ENCODE results near the gene ZCCHC14.
"Not testable (repeated sequence)": the region's sequence is repeated elsewhere in the genome, so short reads cannot be mapped to it uniquely, and the experiment has no call there.

ZCCHC14 gene

DNA sequence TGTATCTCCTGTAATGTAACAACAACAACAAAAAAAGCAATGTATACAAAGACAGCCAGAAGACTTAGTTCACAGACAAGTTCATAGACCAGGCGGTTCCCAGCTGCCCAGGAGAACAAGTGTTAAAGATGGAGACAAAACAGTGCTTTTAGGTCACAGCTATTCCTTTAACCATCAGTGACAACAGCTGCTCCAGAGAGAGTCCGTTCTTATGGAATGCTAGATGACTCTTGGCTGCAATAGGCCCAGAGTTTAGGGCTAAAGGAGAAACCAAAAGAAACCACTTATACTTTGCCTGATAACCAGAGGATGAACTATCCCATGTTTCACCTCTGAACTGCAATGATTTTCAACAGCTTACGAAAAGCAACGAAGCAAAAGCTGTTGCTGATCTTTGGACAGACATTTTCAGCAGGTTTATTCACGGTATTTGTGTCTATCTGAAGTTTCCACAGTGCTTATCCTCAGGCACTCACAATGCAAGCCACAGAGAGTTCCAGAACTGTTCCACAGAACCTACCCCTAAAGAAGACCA is 6.0 kb downstream of the ZCCHC14 start:
- no peak overlapping the region for H3K4me3 ChIP-seq
- in situ Hi-C loops (cut with MboI; ENCODE audit: low sequenced_read_pairs), result no loop called here
- H3K9me3 ChIP-seq, result no peaks in the 10 kb centered on the region
- no peak for DNase-seq (ENCODE audit: low spot score in 2 of 2)
- peaks cover 3% of the 10 kb centered on the region; the same call in 1 of the 2 replicates for H3K36me3 ChIP-seq (replicated peaks)
- no peaks in the 10 kb centered on the region for H3K27me3 ChIP-seq (ENCODE audit: low read depth)
- peaks cover 11% of the 10 kb centered on the region for H3K4me1 ChIP-seq

- in situ Hi-C loops (cut with MboI; ENCODE audit: low sequenced_read_pairs), result no loop called here
- H3K9me3 ChIP-seq, result no peaks in the 10 kb centered on the region
- H3K4me3 ChIP-seq, result no peak overlapping the region
- H3K36me3 ChIP-seq (replicated peaks), result peaks cover 3% of the 10 kb centered on the region; the same call in 1 of the 2 replicates
- no peak for DNase-seq (ENCODE audit: low spot score in 2 of 2)
- H3K27me3 ChIP-seq (ENCODE audit: low read depth), result no peaks in the 10 kb centered on the region
- peaks cover 11% of the 10 kb centered on the region for H3K4me1 ChIP-seq
Measured at GRCh38 chr16:87486282-87486681, 6.5 kb downstream of the ZCCHC14 start.

DNA sequence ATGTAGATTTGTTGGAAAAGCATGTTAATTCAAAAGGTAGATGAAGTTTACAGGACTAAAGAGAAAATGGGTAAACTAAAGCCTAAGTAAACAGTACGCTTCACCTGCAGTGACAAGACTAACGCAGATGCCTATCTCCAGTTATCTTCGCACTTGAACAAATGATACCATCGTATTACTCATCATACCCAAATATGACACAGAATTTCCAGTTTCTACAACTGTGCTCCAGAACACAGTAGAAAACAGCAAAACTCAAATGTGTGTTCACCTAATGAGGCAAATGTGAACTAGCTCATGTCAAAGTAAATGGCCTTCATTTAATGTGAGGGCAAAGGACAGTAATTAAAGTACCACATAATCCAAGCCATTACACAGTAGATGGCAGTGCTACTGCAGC is 7.0 kb downstream of the ZCCHC14 start:
- H3K4me1 ChIP-seq, result peaks cover 11% of the 10 kb centered on the region
- in situ Hi-C loops (cut with MboI; ENCODE audit: low sequenced_read_pairs); H3K27me3 ChIP-seq (ENCODE audit: low read depth); H3K4me3 ChIP-seq; H3K9me3 ChIP-seq; H3K36me3 ChIP-seq (replicated peaks); DNase-seq (ENCODE audit: low spot score in 2 of 2): not testable (repeated sequence)

DNA sequence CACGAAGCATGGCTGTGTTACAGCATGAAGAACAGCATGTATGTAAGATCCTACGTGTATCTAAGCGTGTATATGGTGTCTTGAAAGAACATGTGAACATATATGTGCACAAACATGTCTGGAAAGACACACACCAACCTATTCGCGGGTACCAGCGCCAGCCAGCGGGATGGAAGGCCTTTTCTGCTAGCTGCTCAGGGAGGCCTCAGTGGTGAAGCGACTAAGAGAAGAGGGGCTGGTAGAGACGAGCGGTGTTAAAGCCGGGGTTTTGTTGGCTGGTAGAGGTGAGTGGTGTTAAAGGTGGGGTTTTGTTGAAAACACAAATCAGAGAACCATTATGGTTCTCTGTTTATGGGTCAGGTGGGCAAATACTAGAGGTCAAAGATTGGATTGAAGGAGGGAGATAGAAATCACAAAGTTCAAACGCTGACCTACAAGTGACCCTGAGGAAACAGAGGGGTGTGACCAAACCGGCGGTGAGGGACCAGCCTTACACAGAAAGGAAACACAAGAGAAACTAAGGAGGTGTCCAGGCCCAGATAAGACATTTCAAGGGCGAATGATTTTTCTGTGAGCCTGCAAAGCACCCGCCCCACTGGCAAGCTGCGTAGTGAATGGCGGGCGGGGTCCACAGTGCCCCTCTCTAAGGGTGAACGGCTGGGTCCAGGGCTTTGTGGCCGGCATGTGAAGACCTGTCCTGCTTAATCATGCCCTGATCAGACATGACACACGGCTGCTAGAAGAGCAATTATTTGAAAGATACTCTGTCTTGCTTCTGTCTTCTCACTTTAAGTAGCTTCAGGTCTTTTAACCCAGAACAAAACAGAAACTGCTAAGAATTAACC is 8.1 kb downstream of the ZCCHC14 start:
- no peak for DNase-seq (ENCODE audit: low spot score in 2 of 2)
- Histone ChIP-seq H3K36me3 (replicated peaks) (no peaks in the 10 kb centered on the region; the same call in 1 of the 2 replicates), H3K9me3 (no peaks in the 10 kb centered on the region), H3K27me3 (ENCODE audit: low read depth) (no peaks in the 10 kb centered on the region), H3K4me1 (peaks cover 8% of the 10 kb centered on the region), H3K4me3 (no peak overlapping the region)
- in situ Hi-C loops (cut with MboI; ENCODE audit: low sequenced_read_pairs), result no loop called here

GRCh38 chr16:87483481-87483880 is 9.3 kb downstream of the ZCCHC14 start:
- no peak for DNase-seq (ENCODE audit: low spot score in 2 of 2)
- Histone ChIP-seq H3K4me3 (no peak overlapping the region), H3K27me3 (ENCODE audit: low read depth) (no peaks in the 10 kb centered on the region), H3K9me3 (no peaks in the 10 kb centered on the region), H3K36me3 (replicated peaks) (no peaks in the 10 kb centered on the region; the same call in 1 of the 2 replicates), H3K4me1 (peaks cover 2% of the 10 kb centered on the region; the same call in 1 of the 2 replicates)
- in situ Hi-C loops (cut with MboI; ENCODE audit: low sequenced_read_pairs), result no loop called here

GRCh38 chr16:87482670-87483069 is 10.2 kb downstream of the ZCCHC14 start:
- H3K9me3 ChIP-seq; in situ Hi-C loops (cut with MboI; ENCODE audit: low sequenced_read_pairs); H3K27me3 ChIP-seq (ENCODE audit: low read depth); H3K4me3 ChIP-seq; H3K36me3 ChIP-seq (replicated peaks); H3K4me1 ChIP-seq; DNase-seq (ENCODE audit: low spot score in 2 of 2): not testable (repeated sequence)

- DNase-seq (ENCODE audit: low spot score in 2 of 2), result no peak
- H3K4me1 ChIP-seq, result no peaks in the 10 kb centered on the region; the same call in 1 of the 2 replicates
- H3K36me3 ChIP-seq (replicated peaks), result no peaks in the 10 kb centered on the region; the same call in 1 of the 2 replicates
- no peak overlapping the region for H3K4me3 ChIP-seq
- no peaks in the 10 kb centered on the region for H3K9me3 ChIP-seq
- in situ Hi-C loops (cut with MboI; ENCODE audit: low sequenced_read_pairs), result no loop called here
- no peaks in the 10 kb centered on the region for H3K27me3 ChIP-seq (ENCODE audit: low read depth)
Measured at GRCh38 chr16:87482266-87482665, 10.6 kb downstream of the ZCCHC14 start.

DNA sequence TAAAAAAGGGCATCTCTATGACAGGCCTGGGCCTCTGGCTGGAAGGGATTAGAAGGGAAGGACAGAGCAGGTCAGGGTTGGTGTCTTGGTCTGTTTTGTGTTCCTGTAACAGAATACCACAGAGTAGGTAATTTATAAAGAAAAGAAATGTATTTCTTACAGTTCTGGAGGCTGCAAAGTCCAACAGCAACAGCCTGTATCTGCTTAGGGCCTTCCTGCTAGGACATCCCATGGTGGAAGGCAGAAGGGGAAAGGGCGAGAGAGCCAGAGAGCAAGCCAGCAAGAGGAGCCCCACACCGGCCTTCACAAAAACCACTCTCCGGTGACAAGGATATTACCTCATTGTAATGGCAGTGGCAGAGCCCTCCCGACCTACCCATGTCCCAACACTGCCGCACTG is 11.1 kb downstream of the ZCCHC14 start:
- DNase-seq (ENCODE audit: low spot score in 2 of 2); H3K36me3 ChIP-seq (replicated peaks); H3K4me1 ChIP-seq; H3K9me3 ChIP-seq; H3K27me3 ChIP-seq (ENCODE audit: low read depth); H3K4me3 ChIP-seq; in situ Hi-C loops (cut with MboI; ENCODE audit: low sequenced_read_pairs): not testable (repeated sequence)

DNA sequence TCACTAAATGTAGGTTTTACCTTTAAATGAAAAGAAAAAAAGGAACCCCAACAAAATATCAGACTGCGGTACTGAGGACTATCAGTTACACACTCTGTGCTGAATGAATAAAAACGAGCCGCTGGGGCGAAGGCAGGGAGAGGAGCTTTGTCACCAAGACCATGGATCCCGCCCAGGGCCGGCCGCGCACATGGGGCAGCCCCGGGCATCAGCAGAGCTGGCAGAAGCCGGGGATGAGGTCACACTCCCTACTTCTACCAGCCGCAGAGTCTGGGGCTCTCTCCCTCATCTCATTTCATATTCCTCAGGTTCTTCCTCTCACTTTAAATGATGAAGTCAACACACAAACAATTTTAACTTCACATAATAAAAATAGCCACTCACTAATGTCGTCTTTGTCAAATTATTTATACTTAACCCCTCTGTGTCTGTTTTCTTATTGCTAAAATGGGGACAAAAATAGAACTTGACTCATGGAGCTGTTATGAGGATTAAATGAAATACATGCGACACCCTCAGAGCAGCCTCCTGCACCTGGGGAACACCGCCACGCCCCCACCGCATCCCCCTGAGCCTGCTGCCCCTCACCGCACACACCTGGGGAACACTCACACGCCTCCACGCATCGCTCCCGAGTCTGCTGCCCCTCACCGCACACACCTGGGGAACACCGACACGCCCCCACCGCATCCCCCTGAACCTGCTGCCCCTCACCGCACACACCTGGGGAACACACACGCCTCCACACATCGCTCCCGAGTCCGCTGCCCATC is 15.4 kb downstream of the ZCCHC14 start:
- H3K27me3 ChIP-seq (ENCODE audit: low read depth); H3K36me3 ChIP-seq (replicated peaks); DNase-seq (ENCODE audit: low spot score in 2 of 2); H3K4me3 ChIP-seq; H3K9me3 ChIP-seq; H3K4me1 ChIP-seq; in situ Hi-C loops (cut with MboI; ENCODE audit: low sequenced_read_pairs): not testable (repeated sequence)

DNA sequence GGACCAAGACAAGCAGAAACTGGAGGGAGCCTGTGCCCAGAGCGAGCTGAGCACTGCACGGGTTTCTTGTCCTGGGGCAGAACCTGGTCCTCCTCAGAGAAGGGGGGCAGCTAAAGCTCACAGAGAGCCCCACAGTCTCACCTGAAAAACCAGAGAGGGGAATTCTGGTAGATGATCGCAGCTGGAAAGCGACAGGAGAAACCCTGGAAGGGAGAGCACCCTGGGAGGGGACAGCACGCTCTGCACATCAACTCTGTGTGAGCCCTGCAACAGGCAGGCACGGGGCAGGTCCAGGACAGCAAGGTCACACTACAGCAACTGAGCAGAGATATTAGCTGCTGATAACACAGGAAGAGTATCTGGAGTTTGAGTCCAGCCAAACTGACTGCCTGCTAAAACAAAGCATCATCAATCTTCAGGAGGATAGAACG is 18.2 kb downstream of the ZCCHC14 start:
- no peak for DNase-seq (ENCODE audit: low spot score in 2 of 2)
- in situ Hi-C loops (cut with MboI; ENCODE audit: low sequenced_read_pairs), result no loop called here
- no peak overlapping the region for H3K4me3 ChIP-seq
- peaks cover 11% of the 10 kb centered on the region for H3K4me1 ChIP-seq
- H3K9me3 ChIP-seq, result no peaks in the 10 kb centered on the region
- H3K27me3 ChIP-seq (ENCODE audit: low read depth), result no peaks in the 10 kb centered on the region
- H3K36me3 ChIP-seq (replicated peaks), result peaks cover 4% of the 10 kb centered on the region

GRCh38 chr16:87474017-87474416 is 18.8 kb downstream of the ZCCHC14 start:
- Histone ChIP-seq H3K9me3 (no peaks in the 10 kb centered on the region), H3K36me3 (replicated peaks) (peaks cover 4% of the 10 kb centered on the region), H3K4me1 (peaks cover 11% of the 10 kb centered on the region), H3K4me3 (no peak overlapping the region), H3K27me3 (ENCODE audit: low read depth) (no peaks in the 10 kb centered on the region)
- DNase-seq (ENCODE audit: low spot score in 2 of 2), result no peak
- in situ Hi-C loops (cut with MboI; ENCODE audit: low sequenced_read_pairs), result no loop called here

- Histone ChIP-seq H3K9me3 (no peaks in the 10 kb centered on the region), H3K36me3 (replicated peaks) (peaks cover 4% of the 10 kb centered on the region), H3K27me3 (ENCODE audit: low read depth) (no peaks in the 10 kb centered on the region), H3K4me1 (peaks cover 11% of the 10 kb centered on the region), H3K4me3 (no peak overlapping the region)
- no peak for DNase-seq (ENCODE audit: low spot score in 2 of 2)
- in situ Hi-C loops (cut with MboI; ENCODE audit: low sequenced_read_pairs), result no loop called here
Measured at GRCh38 chr16:87472935-87473334, 19.9 kb downstream of the ZCCHC14 start.

DNA sequence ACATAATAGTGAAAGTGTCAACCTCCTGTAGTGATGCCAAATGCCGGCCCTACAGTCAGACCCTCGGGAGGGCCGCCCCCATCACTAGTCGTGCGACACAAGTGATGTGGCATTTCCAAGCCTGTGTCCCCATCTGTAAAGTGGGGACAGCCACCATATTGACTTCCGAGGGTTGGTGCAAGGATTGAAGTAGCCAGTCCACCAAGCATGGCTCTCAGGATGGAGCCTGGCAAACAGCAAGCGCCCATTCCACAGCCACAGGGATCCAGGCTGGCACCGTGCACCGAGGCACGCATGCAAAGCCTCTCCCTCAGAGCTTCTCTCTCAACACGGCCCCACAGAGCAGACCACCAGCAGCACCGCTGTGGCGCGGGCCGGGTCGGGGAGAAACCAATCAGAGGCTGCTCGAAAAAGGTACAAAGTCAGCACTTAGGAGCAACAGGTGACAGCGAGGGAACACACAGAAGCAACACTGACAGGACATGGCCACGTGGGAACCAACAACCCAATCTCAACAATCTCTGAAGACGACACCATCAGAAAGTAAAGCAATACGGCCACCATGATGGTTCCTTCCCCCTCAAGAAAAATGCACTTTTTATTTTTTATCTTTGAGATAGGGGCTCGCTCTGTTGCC is 20.6 kb downstream of the ZCCHC14 start:
- in situ Hi-C loops (cut with MboI; ENCODE audit: low sequenced_read_pairs), result no loop called here
- Histone ChIP-seq H3K4me3 (no peak overlapping the region), H3K4me1 (peaks cover 11% of the 10 kb centered on the region)

More for the DNA sequence above, 20.6 kb downstream of the ZCCHC14 start:
- Histone ChIP-seq H3K9me3 (no peaks in the 10 kb centered on the region), H3K36me3 (replicated peaks) (peaks cover 4% of the 10 kb centered on the region), H3K27me3 (ENCODE audit: low read depth) (no peaks in the 10 kb centered on the region)
- no peak for DNase-seq (ENCODE audit: low spot score in 2 of 2)

All from HAP-1 (cell line).